ENCODE results near the gene CAB39.

DNA sequence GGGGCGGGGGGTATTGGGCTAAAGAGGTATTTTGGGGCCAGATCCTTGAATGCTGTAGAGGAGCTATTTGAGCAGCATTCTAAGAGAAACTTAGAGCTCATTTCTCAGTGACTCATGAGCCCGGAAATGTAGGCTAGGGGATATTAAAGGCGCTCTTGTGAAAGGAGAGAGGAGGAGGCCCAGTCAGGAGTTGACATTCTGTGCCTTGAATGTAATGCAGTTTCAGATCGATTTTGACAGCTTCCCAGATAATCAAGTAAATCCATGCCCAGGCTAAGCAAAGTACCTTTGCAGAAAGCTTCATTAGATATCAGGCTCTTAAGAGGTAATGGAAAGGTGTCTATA is 1.5 kb downstream of the CAB39 start:
- TF ChIP-seq, protein P1, sequence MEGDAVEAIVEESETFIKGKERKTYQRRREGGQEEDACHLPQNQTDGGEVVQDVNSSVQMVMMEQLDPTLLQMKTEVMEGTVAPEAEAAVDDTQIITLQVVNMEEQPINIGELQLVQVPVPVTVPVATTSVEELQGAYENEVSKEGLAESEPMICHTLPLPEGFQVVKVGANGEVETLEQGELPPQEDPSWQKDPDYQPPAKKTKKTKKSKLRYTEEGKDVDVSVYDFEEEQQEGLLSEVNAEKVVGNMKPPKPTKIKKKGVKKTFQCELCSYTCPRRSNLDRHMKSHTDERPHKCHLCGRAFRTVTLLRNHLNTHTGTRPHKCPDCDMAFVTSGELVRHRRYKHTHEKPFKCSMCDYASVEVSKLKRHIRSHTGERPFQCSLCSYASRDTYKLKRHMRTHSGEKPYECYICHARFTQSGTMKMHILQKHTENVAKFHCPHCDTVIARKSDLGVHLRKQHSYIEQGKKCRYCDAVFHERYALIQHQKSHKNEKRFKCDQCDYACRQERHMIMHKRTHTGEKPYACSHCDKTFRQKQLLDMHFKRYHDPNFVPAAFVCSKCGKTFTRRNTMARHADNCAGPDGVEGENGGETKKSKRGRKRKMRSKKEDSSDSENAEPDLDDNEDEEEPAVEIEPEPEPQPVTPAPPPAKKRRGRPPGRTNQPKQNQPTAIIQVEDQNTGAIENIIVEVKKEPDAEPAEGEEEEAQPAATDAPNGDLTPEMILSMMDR (IDR thresholded peaks at IDR 0.05): no peak
- no peak for TF ChIP-seq POLR2A (IDR thresholded peaks at IDR 0.05)
